Bronchial epithelial cell (primary cell): ENCODE data around the gene COLEC12. TPM values are rescaled to one million over a fixed set of nuclear protein-coding genes. Genes with fewer than 3 reads are reported as not detected.

Experiments used
- DNase-seq: peaks from one replicate; pipeline ENCODE4 v3.0.0-alpha.2; 2010; ENCODE audit warnings: low read depth
- FAIRE-seq: peaks from 2 replicates; lab custom pipeline; 2011; peaks lifted over from hg19 to GRCh38; lab: Jason Lieb, UNC
- H3K27me3 ChIP-seq: 2 replicates; pipeline ENCODE4 v1.5.1; 2011; ENCODE audit warnings: low read length; ENCODE audit not compliant: control insufficient read depth, insufficient read depth
- H3K36me3 ChIP-seq: 2 replicates; pipeline ENCODE4 v1.5.1; 2011; ENCODE audit warnings: low read length; ENCODE audit not compliant: control insufficient read depth, insufficient read depth
- H3K4me3 ChIP-seq: 2 replicates; pipeline ENCODE4 v1.5.1; 2011; ENCODE audit warnings: mild to moderate bottlenecking, low read depth, low read length, control low read depth
- CTCF ChIP-seq: IDR thresholded peaks from 2 replicates; pipeline ENCODE4 v1.5.1; 2011; ENCODE audit warnings: mild to moderate bottlenecking, moderate library complexity, low read length, control low read depth, inconsistent platforms; ENCODE audit not compliant: insufficient read depth, severe bottlenecking
- total RNA-seq: library from RNA; depleted of rRNA; stranded (reverse); fragments of >200 nt; gene quantifications from 2 replicates; pipeline ENCODE4 v1.2.1, GENCODE V29; 2014

COLEC12 gene
- total RNA-seq, 1 donor from 2014 or later, result 0.53 TPM

GRCh38 chr18:355678-356077, 144.8 kb downstream of the COLEC12 start:
- Histone ChIP-seq H3K36me3 (no peaks in the 10 kb centered on the region), H3K4me3 (no peak overlapping the region), H3K27me3 (no peaks in the 10 kb centered on the region)
- FAIRE-seq, result no peak
- TF ChIP-seq CTCF, result no peak
- no peak for DNase-seq

DNA sequence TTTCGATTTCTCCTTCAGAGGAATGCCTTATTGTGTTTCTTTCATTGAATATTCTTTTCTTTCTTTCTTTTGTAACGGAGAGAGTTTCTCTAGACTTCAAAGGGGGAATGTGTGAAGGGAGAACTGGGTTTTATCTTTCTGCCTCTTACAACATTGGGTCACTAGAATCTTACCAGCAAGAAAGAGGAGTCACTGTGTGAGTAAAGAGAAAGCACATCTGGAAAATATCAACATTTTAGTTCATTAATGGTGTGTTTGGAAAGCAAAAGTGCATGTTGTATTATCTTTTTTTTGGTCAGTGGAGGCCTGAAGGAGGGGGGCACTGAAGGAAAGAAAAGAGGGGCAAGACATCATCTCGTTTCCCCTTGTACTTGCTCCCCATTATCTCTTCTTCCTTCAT, 146.0 kb downstream of the COLEC12 start:
- DNase-seq, result no peak
- Histone ChIP-seq H3K4me3 (no peak overlapping the region), H3K36me3 (no peaks in the 10 kb centered on the region), H3K27me3 (no peaks in the 10 kb centered on the region)
- TF ChIP-seq CTCF, result no peak
- no peak for FAIRE-seq

DNA sequence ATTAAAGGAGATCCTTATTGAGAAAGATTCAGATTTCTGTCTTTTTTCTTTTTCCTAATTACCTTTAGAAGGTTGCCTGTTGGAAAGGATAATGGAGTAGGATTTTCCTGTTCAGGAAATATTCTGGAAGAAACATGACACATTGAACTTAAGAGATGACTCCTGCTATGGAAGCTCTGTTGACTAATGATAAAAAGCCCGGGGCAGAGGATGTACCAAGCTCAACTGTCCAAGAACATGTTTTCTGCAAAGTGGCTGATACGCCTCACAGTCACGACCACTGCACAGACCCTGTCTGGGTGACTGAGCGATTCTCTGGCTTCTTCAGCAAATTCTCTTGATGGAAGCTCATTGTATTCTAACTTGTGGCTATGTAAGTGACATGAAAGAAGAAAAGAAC, 146.5 kb downstream of the COLEC12 start:
- DNase-seq (peak; percentile 43), FAIRE-seq (no peak)
- no peak for TF ChIP-seq CTCF
- Histone ChIP-seq H3K27me3 (no peaks in the 10 kb centered on the region), H3K4me3 (no peak overlapping the region), H3K36me3 (no peaks in the 10 kb centered on the region)

- DNase-seq (no peak), FAIRE-seq (no peak)
- Histone ChIP-seq H3K27me3 (no peaks in the 10 kb centered on the region), H3K36me3 (no peaks in the 10 kb centered on the region), H3K4me3 (no peak overlapping the region)
- no peak for TF ChIP-seq CTCF
Observed at GRCh38 chr18:352438-352837, 148.1 kb downstream of the COLEC12 start.

DNA sequence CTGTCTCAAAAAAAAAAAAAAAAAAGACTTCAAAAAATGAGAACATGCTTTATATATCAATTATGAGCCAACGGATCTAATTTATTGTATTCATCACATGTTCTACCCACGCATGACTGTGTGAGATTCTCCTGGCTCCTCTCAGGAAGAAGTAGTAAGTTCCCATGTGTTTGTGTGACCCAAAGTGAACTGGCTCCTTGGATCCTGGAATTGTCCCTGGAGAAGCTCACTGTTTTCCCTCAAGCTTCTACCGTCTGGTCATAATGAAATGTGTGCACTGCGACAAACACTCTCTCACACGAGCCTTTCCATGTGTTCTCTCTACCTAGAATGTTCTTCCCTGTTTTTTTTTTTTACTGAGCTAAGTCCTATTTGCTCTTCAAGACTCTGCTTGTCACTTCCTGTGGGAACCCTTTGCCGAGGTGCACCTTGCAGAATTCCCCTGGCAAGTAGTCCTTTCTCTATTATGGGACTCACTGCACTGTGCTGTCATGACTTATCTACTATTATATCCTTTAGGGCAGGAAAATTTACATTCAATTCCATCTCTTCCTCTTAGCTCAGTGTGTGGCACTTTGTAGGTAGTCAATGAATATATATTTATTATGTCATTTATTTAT, 149.4 kb downstream of the COLEC12 start:
- no peak for TF ChIP-seq CTCF
- H3K27me3 ChIP-seq, result no peaks in the 10 kb centered on the region
- no peak overlapping the region for H3K4me3 ChIP-seq
- no peak for FAIRE-seq
- DNase-seq, result no peak
- no peaks in the 10 kb centered on the region for H3K36me3 ChIP-seq

- no peak for DNase-seq
- no peaks in the 10 kb centered on the region for H3K27me3 ChIP-seq
- no peaks in the 10 kb centered on the region for H3K36me3 ChIP-seq
- no peak overlapping the region for H3K4me3 ChIP-seq
- FAIRE-seq, result no peak
- TF ChIP-seq CTCF, result no peak
Observed at GRCh38 chr18:346600-346999, 153.9 kb downstream of the COLEC12 start.
